KOPT-K1 (cell line): ENCODE measurements around the gene TRIM64C.
"Not testable (repeated sequence)": the region's sequence is repeated elsewhere in the genome, so short reads cannot be mapped to it uniquely, and the experiment has no call there.

Experiments used
- H3K27ac ChIP-seq: fragments of 200-600 bp; sonication (generic); 2 replicates; pipeline ENCODE4 v1.5.1; 2016; ENCODE audit warnings: antibody characterized with exemption, mild to moderate bottlenecking, low read depth, low read length; ENCODE audit not compliant: poor library complexity, severe bottlenecking
- H3K36me3 ChIP-seq: fragments of 200-600 bp; sonication (generic); 2 replicates; pipeline ENCODE4 v1.5.1; 2017; ENCODE audit warnings: antibody characterized with exemption, mild to moderate bottlenecking, low read length, moderate library complexity; ENCODE audit not compliant: insufficient read depth
- H3K9me3 ChIP-seq: fragments of 200-600 bp; sonication (generic); 2 replicates; pipeline ENCODE4 v1.5.1; 2017; ENCODE audit warnings: antibody characterized with exemption, low read length, mild to moderate bottlenecking; ENCODE audit not compliant: insufficient read depth, poor library complexity, severe bottlenecking

Gene TRIM64C

GRCh38 chr11:49059012-49059411 lies at the start of gene TRIM64C:
TSS of gene TRIM64C (minus strand) at chr11:49059112. CDS start at chr11:49059112, 0 bp downstream.
- not testable (repeated sequence) for H3K36me3 ChIP-seq, H3K9me3 ChIP-seq, H3K27ac ChIP-seq

GRCh38 chr11:49102356-49102755 lies 43.4 kb upstream of the TRIM64C start:
- H3K27ac ChIP-seq, H3K9me3 ChIP-seq, H3K36me3 ChIP-seq: not testable (repeated sequence)

- H3K27ac ChIP-seq, H3K9me3 ChIP-seq: not testable (repeated sequence)
Observed at GRCh38 chr11:49069897-49070296, 11.0 kb upstream of the TRIM64C start.

GRCh38 chr11:49049821-49050220 lies 9.1 kb downstream of the TRIM64C start:
- not testable (repeated sequence) for H3K9me3 ChIP-seq, H3K36me3 ChIP-seq, H3K27ac ChIP-seq

More at GRCh38 chr11:49069897-49070296, 11.0 kb upstream of the TRIM64C start:
- H3K36me3 ChIP-seq, result not testable (repeated sequence)

GRCh38 chr11:49048229-49048628 lies 10.7 kb downstream of the TRIM64C start:
- H3K27ac ChIP-seq, H3K9me3 ChIP-seq, H3K36me3 ChIP-seq: not testable (repeated sequence)

GRCh38 chr11:49028523-49028922 lies 30.4 kb downstream of the TRIM64C start, which contains the start of gene TRIM49B:
TSS of gene TRIM49B (plus strand) at chr11:49028823. CDS start at chr11:49031600, 2,777 bp downstream.
- H3K9me3 ChIP-seq, H3K27ac ChIP-seq, H3K36me3 ChIP-seq: not testable (repeated sequence)
